MCF 10A (cell line): ENCODE results near the gene CLK2. TPM values are rescaled to one million over a fixed set of nuclear protein-coding genes. Genes with fewer than 3 reads are reported as not detected.

Experiments used
- BruUV-seq: library from RNA; stranded (reverse); fragments of 400-500 nt; replicated peaks from 2 replicates; lab custom pipeline; 2021; lab: Mats Ljungman, UMichigan
- CTCF ChIA-PET: fragments of 300-600 bp; sonication (Branson Sonifier 250); formaldehyde crosslinking; extraction: SDS; loops from one replicate; lab custom pipeline; 2021; ENCODE audit warnings: antibody characterized with exemption, inconsistent platforms; lab: Yijun Ruan, JAX
- POLR2A ChIA-PET: fragments of 300-600, 350-650 bp; sonication (Branson Sonifier 250); formaldehyde crosslinking; extraction: SDS; loops from one replicate; lab custom pipeline; 2020; ENCODE audit warnings: antibody characterized with exemption, inconsistent platforms; lab: Yijun Ruan, JAX
- DNase-seq: peaks from one replicate; pipeline ENCODE4 v3.0.0-alpha.2; 2018; ENCODE audit not compliant: unreplicated experiment
- H3K27ac Mint-ChIP-seq: one replicate; pipeline ENCODE4 v1.8.0; 2022; ENCODE audit warnings: mild to moderate bottlenecking, low read depth, mixed read lengths; ENCODE audit not compliant: unreplicated experiment
- H3K27me3 Mint-ChIP-seq: one replicate; pipeline ENCODE4 v1.8.0; 2022; ENCODE audit warnings: mixed read lengths; ENCODE audit not compliant: insufficient read depth, unreplicated experiment
- H3K36me3 Mint-ChIP-seq: one replicate; pipeline ENCODE4 v1.8.0; 2022; ENCODE audit warnings: mild to moderate bottlenecking, moderate library complexity, mixed read lengths; ENCODE audit not compliant: insufficient read depth, unreplicated experiment
- H3K4me1 Mint-ChIP-seq: one replicate; pipeline ENCODE4 v1.8.0; 2022; ENCODE audit warnings: mixed read lengths; ENCODE audit not compliant: insufficient read depth, unreplicated experiment
- H3K4me3 Mint-ChIP-seq: one replicate; pipeline ENCODE4 v1.8.0; 2022; ENCODE audit warnings: mild to moderate bottlenecking, moderate library complexity, mixed read lengths; ENCODE audit not compliant: unreplicated experiment
- H3K9me3 Mint-ChIP-seq: one replicate; pipeline ENCODE4 v1.8.0; 2022; ENCODE audit warnings: mixed read lengths; ENCODE audit not compliant: unreplicated experiment
- CTCF ChIP-seq: fragments of 200-600 bp; IDR thresholded peaks from one replicate; pipeline ENCODE4 v1.8.0; 2022; ENCODE audit warnings: antibody characterized with exemption, mild to moderate bottlenecking; ENCODE audit not compliant: unreplicated experiment
- intact Hi-C: fragments of 100-400 bp; cut with micrococcal nuclease; formaldehyde crosslinking; loops from 2 replicates; pipeline ENCODE4 v1.14.1; 2022
- total RNA-seq: library from RNA; stranded (reverse); gene quantifications from 2 replicates; pipeline ENCODE4 v1.2.3, GENCODE V29; 2022

The CLK2 gene
- total RNA-seq, 1 experiment from 2014 or later: 78.6 TPM

- Mint-ChIP-seq H3K27ac (peak within 1 kb of the TSS; percentile 97), H3K4me3 (peak within 1 kb of the TSS; percentile 100), H3K36me3 (peaks cover 49% of the 10 kb centered on the region), H3K4me1 (peaks cover 13% of the 10 kb centered on the region), H3K27me3 (no peaks in the 10 kb centered on the region), H3K9me3 (no peaks in the 10 kb centered on the region)
- DNase-seq: peak; percentile 100
- POLR2A ChIA-PET: interaction anchor here (0.6 to 7.9 kb wide), 24 partner anchors 9 to 437 kb away, joined by 3 to 103 read pairs (median 4); partner anchors contain the start of genes ASH1L, CLK2, HCN3 and RUSC1
- intact Hi-C loops: loop anchor here (1.0 to 2.0 kb wide), 3 partner anchors 14 to 58 kb away; partner anchors contain the start of gene HCN3
- TF ChIP-seq CTCF: no peak
- CTCF ChIA-PET: interaction anchor here (0.6 to 5.1 kb wide), 13 partner anchors 11 to 1952 kb away, joined by 3 to 44 read pairs (median 6); partner anchors contain the start of genes EFNA3 and RUSC1
- BruUV-seq: TSS peak; percentile 89
These were observed 35.5 kb upstream of the CLK2 start, which contains the start of gene FDPS for GRCh38 chr1:155308493-155309422. FDPS (plus strand) TSS chr1:155308866; CDS start chr1:155309790, 924 bp downstream.

- intact Hi-C loops: no loop called here
- Mint-ChIP-seq H3K36me3 (peaks cover 34% of the 10 kb centered on the region), H3K9me3 (no peaks in the 10 kb centered on the region), H3K27me3 (no peaks in the 10 kb centered on the region), H3K27ac (no peak overlapping the region), H3K4me3 (peak overlapping the region; percentile 100), H3K4me1 (peaks cover 6% of the 10 kb centered on the region)
- ChIA-PET CTCF (interaction anchor here (0.6 to 3.5 kb wide), 10 partner anchors 10 to 338 kb away, joined by 3 to 26 read pairs (median 6); no protein-coding TSS in a partner anchor), POLR2A (interaction anchor here (1.3 to 7.9 kb wide), 10 partner anchors 14 to 256 kb away, joined by 3 to 103 read pairs (median 9); partner anchors contain the start of genes ASH1L, CLK2, HCN3 and RUSC1)
- TF ChIP-seq CTCF: peak; percentile 21
- BruUV-seq: no TSS peak
- DNase-seq: peak; percentile 58
These were observed 34.0 kb upstream of the CLK2 start for GRCh38 chr1:155307247-155307740.

- TF ChIP-seq CTCF: no peak
- H3K4me3 Mint-ChIP-seq: no peak overlapping the region
- H3K27ac Mint-ChIP-seq: no peak overlapping the region
- CTCF ChIA-PET: interaction anchor here (2.3 to 3.5 kb wide), 3 partner anchors 16 to 56 kb away, joined by 7 to 26 read pairs (median 12); no protein-coding TSS in a partner anchor
- no peaks in the 10 kb centered on the region for H3K27me3 Mint-ChIP-seq
- peaks cover 21% of the 10 kb centered on the region for H3K36me3 Mint-ChIP-seq
- POLR2A ChIA-PET: interaction anchor here (0.7 to 1.7 kb wide), 4 partner anchors 16 to 811 kb away, joined by 3 to 5 read pairs (median 3); partner anchors contain the start of gene SCAMP3
- intact Hi-C loops: no loop called here
- H3K4me1 Mint-ChIP-seq: peaks cover 6% of the 10 kb centered on the region
- no peaks in the 10 kb centered on the region for H3K9me3 Mint-ChIP-seq
- no TSS peak for BruUV-seq
- no peak for DNase-seq
These were observed 32.6 kb upstream of the CLK2 start for GRCh38 chr1:155305881-155306391.
